PC-9 (cell line): ENCODE results near the gene ELP5. TPM values are rescaled to one million over a fixed set of nuclear protein-coding genes. Genes with fewer than 3 reads are reported as not detected.
A peak's percentile ranks its signal among the peaks of the same experiment; 100 is the strongest.

Source experiments
- BruUV-seq: library from RNA; stranded (reverse); fragments of 400-500 nt; replicated peaks from 2 replicates; lab custom pipeline; 2021; lab: Mats Ljungman, UMichigan
- CTCF ChIA-PET: fragments of 300-600 bp; sonication (Branson Sonifier 250); formaldehyde crosslinking; loops from one replicate; lab custom pipeline; 2022; ENCODE audit warnings: antibody characterized with exemption; lab: Charles Lee
- POLR2A ChIA-PET: fragments of 300-600 bp; sonication (Branson Sonifier 250); formaldehyde crosslinking; loops from one replicate; lab custom pipeline; 2022; ENCODE audit warnings: antibody characterized with exemption; ENCODE audit not compliant: unreplicated experiment; lab: Charles Lee
- DNase-seq, 2 experiments: peaks; one replicate each; pipeline versions ENCODE4 v3.0.0 to v3.0.0-alpha.2; 2015 to 2022; ENCODE audit warnings: mixed read lengths in 1 of 2
- H2AFZ ChIP-seq: fragments of 200-600 bp; sonication (generic); 2 replicates; pipeline ENCODE4 v1.8.1; 2017; ENCODE audit warnings: antibody characterized with exemption
- H3F3A ChIP-seq: fragments of 200-600 bp; sonication (generic); 2 replicates; pipeline ENCODE4 v1.8.1; 2017; ENCODE audit warnings: antibody characterized with exemption, mild to moderate bottlenecking, low read depth; ENCODE audit not compliant: insufficient read depth
- H3K27ac ChIP-seq: fragments of 200-600 bp; sonication (generic); 2 replicates; pipeline ENCODE4 v1.6.1; 2016; ENCODE audit warnings: mixed run types
- H3K27me3 ChIP-seq: fragments of 200-600 bp; sonication (generic); 2 replicates; pipeline ENCODE4 v1.6.1; 2016; ENCODE audit warnings: low read depth, mixed run types; ENCODE audit not compliant: insufficient read depth
- H3K36me3 ChIP-seq: fragments of 200-600 bp; sonication (generic); 2 replicates; pipeline ENCODE4 v1.6.1; 2016; ENCODE audit warnings: low read depth, mixed run types
- H3K4me1 ChIP-seq: fragments of 200-600 bp; sonication (generic); replicated peaks from 2 replicates; pipeline ENCODE4 v1.6.1; 2016; ENCODE audit warnings: mixed run types; ENCODE audit not compliant: insufficient read depth
- H3K4me2 ChIP-seq: fragments of 200-600 bp; sonication (generic); 2 replicates; pipeline ENCODE4 v1.6.1; 2017; ENCODE audit warnings: mixed run types
- H3K4me3 ChIP-seq: fragments of 200-600 bp; sonication (generic); 2 replicates; pipeline ENCODE4 v1.6.1; 2016; ENCODE audit warnings: mixed run types
- H3K79me2 ChIP-seq: fragments of 200-600 bp; sonication (generic); 2 replicates; pipeline ENCODE4 v1.6.1; 2017; ENCODE audit warnings: low read depth, mixed run types
- H3K9me2 ChIP-seq: fragments of 200-600 bp; sonication (generic); 2 replicates; pipeline ENCODE4 v1.8.1; 2017; ENCODE audit warnings: mild to moderate bottlenecking; ENCODE audit not compliant: insufficient read depth
- H3K9me3 ChIP-seq: fragments of 200-600 bp; sonication (generic); 2 replicates; pipeline ENCODE4 v1.8.1; 2016; ENCODE audit warnings: low read depth; ENCODE audit not compliant: insufficient read depth
- H4K20me1 ChIP-seq: fragments of 200-600 bp; sonication (generic); 2 replicates; pipeline ENCODE4 v1.8.1; 2017; ENCODE audit not compliant: insufficient read depth
- EZH2 ChIP-seq: fragments of 200-600 bp; sonication (generic); IDR thresholded peaks from 2 replicates; pipeline ENCODE4 v1.8.0; 2017; ENCODE audit warnings: antibody characterized with exemption, low read depth
- intact Hi-C: fragments of 100-400 bp; cut with micrococcal nuclease; formaldehyde crosslinking; loops from one replicate; pipeline ENCODE4 v1.10.0; 2022; ENCODE audit not compliant: unreplicated experiment
- total RNA-seq: library from RNA; stranded (reverse); gene quantifications from 2 replicates; pipeline ENCODE4 v1.2.3, GENCODE V29; 2021
- TF ChIP-seq, protein P1 (sequence below): fragments of 200-600 bp; sonication (generic); conservative IDR thresholded peaks from 2 replicates; pipeline ENCODE4 v1.6.1; 2017; ENCODE audit warnings: mixed run types, antibody characterized with exemption, mild to moderate bottlenecking, moderate library complexity

ELP5 gene
- total RNA-seq, 1 experiment from 2014 or later: 45.1 TPM

DNA sequence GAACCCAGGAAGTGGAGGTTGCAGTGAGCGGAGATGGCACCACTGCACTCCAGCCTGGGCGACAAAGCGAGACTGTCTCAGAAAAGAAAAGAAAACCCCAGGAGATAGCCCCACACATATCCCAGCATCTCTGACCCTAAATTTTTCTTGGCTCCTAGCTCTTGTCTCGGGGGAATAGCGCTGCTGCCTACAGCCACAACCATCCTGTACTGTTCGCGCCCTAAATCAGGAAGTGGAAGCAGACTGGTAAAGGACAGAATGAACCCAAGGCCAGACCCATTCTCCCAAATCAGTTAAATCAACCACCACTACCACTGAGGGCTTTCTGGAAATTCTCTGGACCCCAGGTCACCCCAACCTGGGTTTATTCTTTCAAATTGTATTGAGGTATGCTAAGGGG lies 2.2 kb upstream of the ELP5 start:
- ChIA-PET CTCF (no interaction called here), POLR2A (interaction anchor here (0.6 kb wide), 1 partner anchor 438 kb away, joined by 4 read pairs; no protein-coding TSS in a partner anchor)
- peaks cover 70% of the 10 kb centered on the region for H3K79me2 ChIP-seq
- peaks cover 42% of the 10 kb centered on the region for H3F3A ChIP-seq
- H4K20me1 ChIP-seq: peaks cover 6% of the 10 kb centered on the region; the same call in 1 of the 2 replicates
- no peaks in the 10 kb centered on the region for H3K9me3 ChIP-seq
- H3K4me1 ChIP-seq: peaks cover 28% of the 10 kb centered on the region
- TF ChIP-seq, protein P1, sequence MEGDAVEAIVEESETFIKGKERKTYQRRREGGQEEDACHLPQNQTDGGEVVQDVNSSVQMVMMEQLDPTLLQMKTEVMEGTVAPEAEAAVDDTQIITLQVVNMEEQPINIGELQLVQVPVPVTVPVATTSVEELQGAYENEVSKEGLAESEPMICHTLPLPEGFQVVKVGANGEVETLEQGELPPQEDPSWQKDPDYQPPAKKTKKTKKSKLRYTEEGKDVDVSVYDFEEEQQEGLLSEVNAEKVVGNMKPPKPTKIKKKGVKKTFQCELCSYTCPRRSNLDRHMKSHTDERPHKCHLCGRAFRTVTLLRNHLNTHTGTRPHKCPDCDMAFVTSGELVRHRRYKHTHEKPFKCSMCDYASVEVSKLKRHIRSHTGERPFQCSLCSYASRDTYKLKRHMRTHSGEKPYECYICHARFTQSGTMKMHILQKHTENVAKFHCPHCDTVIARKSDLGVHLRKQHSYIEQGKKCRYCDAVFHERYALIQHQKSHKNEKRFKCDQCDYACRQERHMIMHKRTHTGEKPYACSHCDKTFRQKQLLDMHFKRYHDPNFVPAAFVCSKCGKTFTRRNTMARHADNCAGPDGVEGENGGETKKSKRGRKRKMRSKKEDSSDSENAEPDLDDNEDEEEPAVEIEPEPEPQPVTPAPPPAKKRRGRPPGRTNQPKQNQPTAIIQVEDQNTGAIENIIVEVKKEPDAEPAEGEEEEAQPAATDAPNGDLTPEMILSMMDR: no peak
- TF ChIP-seq EZH2: no peak
- H2AFZ ChIP-seq: no peak overlapping the region
- no peak overlapping the region for H3K27ac ChIP-seq
- H3K4me3 ChIP-seq: peak overlapping the region; percentile 72
- no peaks in the 10 kb centered on the region for H3K9me2 ChIP-seq
- DNase-seq: no peak
- intact Hi-C loops: no loop called here
- no TSS peak for BruUV-seq
- H3K36me3 ChIP-seq: peaks cover 19% of the 10 kb centered on the region
- H3K4me2 ChIP-seq: peak overlapping the region; percentile 90
- H3K27me3 ChIP-seq: no peaks in the 10 kb centered on the region

GRCh38 chr17:7250695-7251627 lies 1.1 kb upstream of the ELP5 start:
- no TSS peak for BruUV-seq
- Histone ChIP-seq H3F3A (peaks cover 45% of the 10 kb centered on the region), H2AFZ (peak overlapping the region; percentile 21; the same call in 1 of the 2 replicates), H3K9me2 (no peaks in the 10 kb centered on the region), H3K79me2 (peaks cover 73% of the 10 kb centered on the region), H3K4me1 (peaks cover 28% of the 10 kb centered on the region), H3K27me3 (no peaks in the 10 kb centered on the region), H3K27ac (peak overlapping the region; percentile 89), H3K9me3 (no peaks in the 10 kb centered on the region), H4K20me1 (peaks cover 6% of the 10 kb centered on the region; the same call in 1 of the 2 replicates), H3K4me3 (peak overlapping the region; percentile 72), H3K36me3 (peaks cover 19% of the 10 kb centered on the region), H3K4me2 (peak overlapping the region; percentile 90)
- intact Hi-C loops: no loop called here
- CTCF ChIA-PET: interaction anchor here (0.5 to 0.6 kb wide), 2 partner anchors 12 to 434 kb away, joined by 3 read pairs; no protein-coding TSS in a partner anchor
- DNase-seq: no peak
- POLR2A ChIA-PET: interaction anchor here (0.5 to 0.6 kb wide), 4 partner anchors 12 to 338 kb away, joined by 4 to 10 read pairs (median 4); partner anchors contain the start of genes PHF23 and TMEM256
- TF ChIP-seq, protein P1: no peak
- TF ChIP-seq EZH2: no peak

DNA sequence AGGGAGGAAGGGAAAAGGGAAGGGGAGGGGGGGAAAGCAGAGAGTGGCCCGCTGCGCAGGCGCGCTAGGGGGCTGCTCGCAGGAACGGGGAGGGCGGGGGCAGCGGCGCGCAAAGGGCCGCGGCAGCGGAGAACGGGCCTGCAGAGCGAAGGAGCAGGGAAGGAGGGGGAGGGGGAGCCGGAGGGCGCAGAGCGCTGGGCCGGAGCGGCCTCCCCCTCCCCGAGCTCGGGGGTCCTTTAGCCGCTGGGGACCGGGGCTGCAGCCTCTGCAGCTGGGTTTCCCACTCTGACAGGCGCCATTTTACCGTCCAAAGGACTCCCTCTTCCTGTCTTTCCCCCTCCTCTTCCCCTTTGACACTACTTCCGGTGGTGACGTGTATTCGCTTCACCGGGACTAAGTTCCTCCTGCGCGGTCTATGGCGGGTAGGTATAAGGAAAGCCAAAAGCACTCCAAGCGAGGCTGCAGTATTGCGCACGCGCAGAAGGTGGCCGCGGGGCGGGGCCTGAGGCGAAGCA lies 297 bp upstream of the ELP5 start, which contains the start of gene CTDNEP1:
Gene CTDNEP1, minus strand, starts transcription at position 74 of the 515 bp plus-strand sequence. CDS start 438 bp downstream, outside the sequence.
- ChIA-PET POLR2A (interaction anchor here (0.5 to 0.6 kb wide), 3 partner anchors 46 to 337 kb away, joined by 4 to 10 read pairs (median 4); partner anchors contain the start of gene TMEM256), CTCF (interaction anchor here (0.5 to 0.6 kb wide), 2 partner anchors 11 to 434 kb away, joined by 3 read pairs; no protein-coding TSS in a partner anchor)
- H3K4me3 ChIP-seq: peak within 1 kb of the TSS; percentile 72
- no TSS peak for BruUV-seq
- H2AFZ ChIP-seq: peak within 1 kb of the TSS; percentile 75
- peak; percentile 97 to 99 for DNase-seq
- H3K79me2 ChIP-seq: peaks cover 76% of the 10 kb centered on the region
- H3K36me3 ChIP-seq: peaks cover 15% of the 10 kb centered on the region
- no peaks in the 10 kb centered on the region for H3K27me3 ChIP-seq
- peak within 1 kb of the TSS; percentile 89 for H3K27ac ChIP-seq
- intact Hi-C loops: loop anchor here (1.0 to 2.0 kb wide), 2 partner anchors 11 to 13 kb away; partner anchors contain the start of genes CLDN7 and PHF23
- H3F3A ChIP-seq: peaks cover 45% of the 10 kb centered on the region
- H3K4me1 ChIP-seq: peaks cover 28% of the 10 kb centered on the region
- no peaks in the 10 kb centered on the region for H3K9me3 ChIP-seq
- H3K4me2 ChIP-seq: peak within 1 kb of the TSS; percentile 90
- no peaks in the 10 kb centered on the region for H3K9me2 ChIP-seq
- H4K20me1 ChIP-seq: peaks cover 6% of the 10 kb centered on the region; the same call in 1 of the 2 replicates
- TF ChIP-seq, protein P1: no peak
- no peak for TF ChIP-seq EZH2
